MM.1S (cell line): ENCODE data around the gene ARHGAP28.

Source experiments
- DNase-seq: peaks from one replicate; pipeline ENCODE4 v3.0.0-alpha.2; 2015
- H2AFZ ChIP-seq: fragments of 300-600 bp; sonication (generic); 2 replicates; pipeline ENCODE4 v1.6.0; 2016; ENCODE audit warnings: antibody characterized with exemption, low read length
- H3F3A ChIP-seq: fragments of 300-600 bp; sonication (generic); 2 replicates; pipeline ENCODE4 v1.6.1; 2016; ENCODE audit warnings: mild to moderate bottlenecking, antibody characterized with exemption, low read length, moderate library complexity, mixed read lengths; ENCODE audit not compliant: insufficient read depth
- H3K27ac ChIP-seq: fragments of 300-600 bp; sonication (generic); 2 replicates; pipeline ENCODE4 v1.5.1; 2016; ENCODE audit warnings: mild to moderate bottlenecking, low read length
- H3K27me3 ChIP-seq: fragments of 300-600 bp; sonication (generic); replicated peaks from 2 replicates; pipeline ENCODE4 v1.6.0; 2016; ENCODE audit warnings: low read length; ENCODE audit not compliant: insufficient read depth
- H3K36me3 ChIP-seq: fragments of 300-600 bp; sonication (generic); replicated peaks from 2 replicates; pipeline ENCODE4 v1.6.1; 2016; ENCODE audit warnings: mild to moderate bottlenecking, low read length, mixed read lengths; ENCODE audit not compliant: insufficient read depth
- H3K4me1 ChIP-seq: fragments of 300-600 bp; sonication (generic); 2 replicates; pipeline ENCODE4 v1.6.1; 2016; ENCODE audit warnings: low read length, mixed read lengths
- H3K4me2 ChIP-seq: fragments of 300-600 bp; sonication (generic); 2 replicates; pipeline ENCODE4 v1.6.0; 2016; ENCODE audit warnings: low read depth, low read length
- H3K4me3 ChIP-seq: fragments of 300-600 bp; sonication (generic); 2 replicates; pipeline ENCODE4 v1.5.1; 2016; ENCODE audit warnings: low read length, mixed read lengths
- H3K79me2 ChIP-seq: fragments of 300-600 bp; sonication (generic); 2 replicates; pipeline ENCODE4 v1.6.1; 2016; ENCODE audit warnings: mixed run types, low read length, mixed read lengths
- H3K9ac ChIP-seq: fragments of 300-600 bp; sonication (generic); 2 replicates; pipeline ENCODE4 v1.6.1; 2016; ENCODE audit warnings: low read length, mixed read lengths
- H3K9me2 ChIP-seq: fragments of 300-600 bp; sonication (generic); replicated peaks from 2 replicates; pipeline ENCODE4 v1.6.1; 2016; ENCODE audit warnings: mild to moderate bottlenecking, low read length, mixed read lengths; ENCODE audit not compliant: insufficient read depth
- H3K9me3 ChIP-seq: fragments of 300-600 bp; sonication (generic); replicated peaks from 2 replicates; pipeline ENCODE4 v1.6.1; 2016; ENCODE audit warnings: mild to moderate bottlenecking, low read length, mixed read lengths; ENCODE audit not compliant: insufficient read depth
- H4K20me1 ChIP-seq: fragments of 300-600 bp; sonication (generic); 2 replicates; pipeline ENCODE4 v1.6.1; 2016; ENCODE audit warnings: mild to moderate bottlenecking, low read length, moderate library complexity, mixed read lengths; ENCODE audit not compliant: insufficient read depth
- EZH2 ChIP-seq: fragments of 300-600 bp; sonication (generic); optimal IDR thresholded peaks from 2 replicates; pipeline ENCODE3; 2017; ENCODE audit warnings: low read depth, mild to moderate bottlenecking, antibody characterized with exemption, low read length, mixed read lengths
- EZH2phosphoT487 ChIP-seq: fragments of 300-600 bp; sonication (generic); IDR thresholded peaks from 2 replicates; pipeline ENCODE4 v1.6.1; 2018; ENCODE audit warnings: antibody characterized with exemption, low read length
- TF ChIP-seq, protein P1 (sequence below): fragments of 300-600 bp; sonication (generic); IDR thresholded peaks from 2 replicates; pipeline ENCODE4 v1.5.1; 2016; ENCODE audit warnings: antibody characterized with exemption, low read length, mixed read lengths

Gene ARHGAP28

DNA sequence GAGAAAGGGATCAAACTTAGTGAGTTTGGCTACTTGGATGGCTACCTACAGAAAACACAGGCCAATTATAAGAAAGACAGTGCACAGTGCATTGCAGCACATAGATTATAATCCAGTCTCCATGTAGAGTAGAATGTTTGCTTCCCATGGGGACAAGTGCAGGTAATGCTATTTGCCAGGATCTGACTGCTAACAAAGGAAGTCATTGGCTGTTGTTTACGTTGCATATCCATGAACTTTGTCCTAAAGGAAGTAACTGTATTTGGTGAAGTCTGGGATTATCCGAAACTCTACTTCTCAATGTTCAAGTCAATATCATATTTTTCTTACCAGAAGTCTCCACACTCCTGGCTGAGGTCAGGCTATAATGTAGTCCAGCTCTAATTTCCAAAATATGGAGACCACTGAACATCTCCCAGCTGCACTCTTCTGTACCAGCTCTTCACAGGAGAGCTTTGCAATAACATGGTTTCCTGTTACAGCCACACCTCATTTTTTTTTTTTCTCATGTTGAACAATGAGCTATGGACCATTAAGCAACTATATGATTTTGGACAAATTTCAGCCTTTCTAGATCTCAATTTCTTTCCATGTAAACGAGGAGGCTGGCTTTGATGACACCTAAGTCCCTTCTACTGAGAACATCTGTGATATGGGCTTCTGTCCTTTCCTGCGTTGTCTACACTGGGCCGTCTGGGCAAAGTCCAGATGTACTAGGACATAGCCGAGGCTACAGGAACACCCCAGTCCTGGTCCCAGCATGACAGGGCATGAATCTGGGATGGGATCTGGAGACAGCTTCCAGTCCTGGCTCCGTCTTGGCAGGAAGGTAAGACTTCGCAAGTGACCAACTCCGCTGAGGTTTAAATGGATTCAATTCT, 233.3 kb downstream of the ARHGAP28 start:
- no peaks in the 10 kb centered on the region for H3K4me1 ChIP-seq
- no peaks in the 10 kb centered on the region for H3K9me3 ChIP-seq
- H3K4me2 ChIP-seq: no peak overlapping the region
- H3K36me3 ChIP-seq: no peaks in the 10 kb centered on the region
- H3K9me2 ChIP-seq: no peaks in the 10 kb centered on the region
- no peaks in the 10 kb centered on the region for H3K79me2 ChIP-seq
- H3K27ac ChIP-seq: no peak overlapping the region
- no peaks in the 10 kb centered on the region for H4K20me1 ChIP-seq
- no peaks in the 10 kb centered on the region for H3F3A ChIP-seq
- TF ChIP-seq EZH2phosphoT487: no peak
- no peak for TF ChIP-seq EZH2
- TF ChIP-seq, protein P1, sequence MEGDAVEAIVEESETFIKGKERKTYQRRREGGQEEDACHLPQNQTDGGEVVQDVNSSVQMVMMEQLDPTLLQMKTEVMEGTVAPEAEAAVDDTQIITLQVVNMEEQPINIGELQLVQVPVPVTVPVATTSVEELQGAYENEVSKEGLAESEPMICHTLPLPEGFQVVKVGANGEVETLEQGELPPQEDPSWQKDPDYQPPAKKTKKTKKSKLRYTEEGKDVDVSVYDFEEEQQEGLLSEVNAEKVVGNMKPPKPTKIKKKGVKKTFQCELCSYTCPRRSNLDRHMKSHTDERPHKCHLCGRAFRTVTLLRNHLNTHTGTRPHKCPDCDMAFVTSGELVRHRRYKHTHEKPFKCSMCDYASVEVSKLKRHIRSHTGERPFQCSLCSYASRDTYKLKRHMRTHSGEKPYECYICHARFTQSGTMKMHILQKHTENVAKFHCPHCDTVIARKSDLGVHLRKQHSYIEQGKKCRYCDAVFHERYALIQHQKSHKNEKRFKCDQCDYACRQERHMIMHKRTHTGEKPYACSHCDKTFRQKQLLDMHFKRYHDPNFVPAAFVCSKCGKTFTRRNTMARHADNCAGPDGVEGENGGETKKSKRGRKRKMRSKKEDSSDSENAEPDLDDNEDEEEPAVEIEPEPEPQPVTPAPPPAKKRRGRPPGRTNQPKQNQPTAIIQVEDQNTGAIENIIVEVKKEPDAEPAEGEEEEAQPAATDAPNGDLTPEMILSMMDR: no peak
- H3K4me3 ChIP-seq: no peak overlapping the region
- DNase-seq: no peak
- H3K27me3 ChIP-seq: no peaks in the 10 kb centered on the region
- no peak overlapping the region for H3K9ac ChIP-seq
- H2AFZ ChIP-seq: no peak overlapping the region

DNA sequence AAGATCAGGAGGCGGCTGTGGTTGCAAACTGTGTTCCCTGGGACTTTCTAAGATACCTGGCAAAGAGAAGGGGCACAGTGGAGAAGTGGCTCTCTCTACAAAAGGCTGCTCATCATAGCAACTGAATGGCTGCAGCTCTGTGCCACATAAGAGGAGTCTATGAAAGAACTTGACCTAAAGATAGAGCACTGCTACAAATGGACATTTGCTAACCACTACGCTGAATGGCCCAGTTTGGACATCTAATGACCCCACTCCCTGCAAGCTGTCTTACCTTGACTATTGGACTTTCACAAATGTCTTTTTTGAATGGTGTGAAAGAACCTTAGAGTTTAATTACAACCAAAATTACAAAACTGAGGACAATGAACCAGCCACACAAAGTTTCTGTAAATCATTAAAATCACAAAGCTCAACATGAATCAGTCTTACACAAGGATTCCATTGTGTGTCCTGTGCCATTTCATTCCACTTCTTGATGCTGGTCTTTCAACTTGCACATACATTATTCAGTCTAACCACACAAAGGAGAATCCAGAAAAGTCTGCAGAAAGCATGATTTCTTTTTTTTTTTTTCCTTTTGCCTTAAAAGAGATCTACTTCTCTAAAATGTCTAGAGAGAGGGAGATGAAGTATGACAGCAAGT, 234.1 kb downstream of the ARHGAP28 start:
- H3K27ac ChIP-seq: no peak overlapping the region
- no peaks in the 10 kb centered on the region for H3K36me3 ChIP-seq
- H4K20me1 ChIP-seq: no peaks in the 10 kb centered on the region
- no peaks in the 10 kb centered on the region for H3K9me3 ChIP-seq
- no peaks in the 10 kb centered on the region for H3K27me3 ChIP-seq
- H3K4me2 ChIP-seq: no peak overlapping the region
- TF ChIP-seq EZH2phosphoT487: no peak
- no peak for TF ChIP-seq EZH2
- TF ChIP-seq, protein P1: no peak
- H3K9ac ChIP-seq: no peak overlapping the region
- no peaks in the 10 kb centered on the region for H3F3A ChIP-seq
- no peaks in the 10 kb centered on the region for H3K4me1 ChIP-seq
- H2AFZ ChIP-seq: no peak overlapping the region
- H3K9me2 ChIP-seq: no peaks in the 10 kb centered on the region
- no peak for DNase-seq
- H3K79me2 ChIP-seq: no peaks in the 10 kb centered on the region
- no peak overlapping the region for H3K4me3 ChIP-seq
